Measurements from ENCODE around the gene PTPDC1.

Gene PTPDC1, protein sequence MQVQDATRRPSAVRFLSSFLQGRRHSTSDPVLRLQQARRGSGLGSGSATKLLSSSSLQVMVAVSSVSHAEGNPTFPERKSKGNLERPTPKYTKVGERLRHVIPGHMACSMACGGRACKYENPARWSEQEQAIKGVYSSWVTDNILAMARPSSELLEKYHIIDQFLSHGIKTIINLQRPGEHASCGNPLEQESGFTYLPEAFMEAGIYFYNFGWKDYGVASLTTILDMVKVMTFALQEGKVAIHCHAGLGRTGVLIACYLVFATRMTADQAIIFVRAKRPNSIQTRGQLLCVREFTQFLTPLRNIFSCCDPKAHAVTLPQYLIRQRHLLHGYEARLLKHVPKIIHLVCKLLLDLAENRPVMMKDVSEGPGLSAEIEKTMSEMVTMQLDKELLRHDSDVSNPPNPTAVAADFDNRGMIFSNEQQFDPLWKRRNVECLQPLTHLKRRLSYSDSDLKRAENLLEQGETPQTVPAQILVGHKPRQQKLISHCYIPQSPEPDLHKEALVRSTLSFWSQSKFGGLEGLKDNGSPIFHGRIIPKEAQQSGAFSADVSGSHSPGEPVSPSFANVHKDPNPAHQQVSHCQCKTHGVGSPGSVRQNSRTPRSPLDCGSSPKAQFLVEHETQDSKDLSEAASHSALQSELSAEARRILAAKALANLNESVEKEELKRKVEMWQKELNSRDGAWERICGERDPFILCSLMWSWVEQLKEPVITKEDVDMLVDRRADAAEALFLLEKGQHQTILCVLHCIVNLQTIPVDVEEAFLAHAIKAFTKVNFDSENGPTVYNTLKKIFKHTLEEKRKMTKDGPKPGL

GRCh38 chr9:94084314-94084713 lies at the start of gene PTPDC1:
Gene PTPDC1, plus strand, starts transcription at chr9:94084464. Its CDS starts 67 bp downstream, at chr9:94084531.
- peak; percentile 41 for DNase-seq (ENCODE audit: low spot score)

DNA sequence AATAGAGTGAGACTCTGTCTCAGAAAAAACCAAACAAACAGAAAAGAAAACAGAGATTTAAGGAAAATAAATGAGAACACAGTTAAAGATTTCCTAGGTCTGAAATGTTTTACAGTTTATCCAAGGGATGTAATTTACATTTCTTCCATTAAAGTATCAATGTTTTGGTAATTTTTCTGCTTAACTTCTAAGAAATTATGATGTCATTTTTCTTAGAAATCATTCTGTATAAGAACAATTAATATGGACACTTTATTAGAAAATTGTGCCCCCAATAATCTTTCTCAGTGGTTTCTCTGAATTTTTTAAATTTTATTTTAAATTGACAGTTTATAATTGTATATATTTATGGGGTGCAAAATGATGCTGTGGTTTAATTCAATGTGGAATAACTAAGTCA lies 49.8 kb upstream of the PTPDC1 start:
- no peak for DNase-seq (ENCODE audit: low spot score)

DNA sequence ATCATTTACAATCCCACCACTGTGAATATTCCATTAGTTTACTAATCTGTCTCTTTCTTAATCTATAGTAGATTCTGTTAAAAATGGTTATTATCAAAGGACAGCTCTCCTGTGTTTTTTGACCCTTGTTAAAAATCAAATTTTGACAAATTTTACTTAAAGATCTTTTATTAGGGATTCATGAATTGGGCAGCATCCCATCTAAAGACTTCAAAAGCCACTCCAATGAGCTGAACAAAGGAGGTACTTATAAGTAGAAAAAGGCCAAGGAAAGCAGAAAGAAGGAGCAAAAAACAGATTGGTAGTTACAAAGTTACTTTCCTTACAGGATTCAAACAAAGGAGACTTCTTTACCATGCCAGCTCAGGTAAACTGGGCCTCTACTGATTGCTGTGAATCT lies 44.5 kb upstream of the PTPDC1 start:
- DNase-seq (ENCODE audit: low spot score): no peak

GRCh38 chr9:94042516-94043360 lies 41.5 kb upstream of the PTPDC1 start:
- no peak for DNase-seq (ENCODE audit: low spot score)

DNA sequence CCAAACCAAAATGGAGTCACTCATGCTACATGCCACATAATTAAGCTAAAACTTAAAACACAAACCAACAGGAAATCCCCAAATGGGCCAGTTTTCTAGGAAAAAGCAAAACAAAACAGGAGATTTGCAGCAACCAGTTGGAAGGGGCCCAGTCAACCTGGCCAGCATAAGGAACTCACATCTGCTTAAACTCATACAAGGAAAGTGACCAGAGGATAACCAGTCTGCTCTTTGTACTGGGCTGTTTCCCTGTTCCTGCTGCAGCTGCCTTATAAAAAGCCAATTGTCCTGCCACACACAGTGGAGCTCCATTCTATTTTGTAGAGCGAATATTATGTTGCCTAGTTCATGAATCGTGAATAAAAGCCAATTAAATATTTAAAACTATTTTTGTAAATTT lies 29.5 kb upstream of the PTPDC1 start:
- DNase-seq (ENCODE audit: low spot score): no peak

- no peak for DNase-seq (ENCODE audit: low spot score)
These were observed 27.8 kb upstream of the PTPDC1 start for GRCh38 chr9:94056442-94056974.

DNA sequence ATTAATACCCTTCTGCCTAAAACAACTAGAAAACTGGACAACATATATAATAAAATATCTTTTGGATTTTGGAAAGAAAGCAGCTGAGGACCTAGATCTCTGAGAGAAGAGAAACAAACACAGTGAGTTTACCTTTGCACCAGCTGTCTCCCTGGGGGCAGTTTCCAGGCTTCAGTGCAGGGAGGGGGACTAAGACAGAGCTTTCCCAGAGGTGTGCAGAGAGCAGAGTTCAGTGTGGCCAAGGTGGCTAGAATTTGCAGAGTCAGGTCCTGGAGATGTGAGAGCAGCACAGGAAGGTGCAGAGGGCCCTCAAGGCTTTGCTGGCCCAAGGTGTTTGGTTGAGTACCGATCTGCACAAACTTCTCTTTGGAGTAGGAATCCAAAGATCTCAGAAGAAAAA lies 26.3 kb upstream of the PTPDC1 start:
- no peak for DNase-seq (ENCODE audit: low spot score)

- DNase-seq (ENCODE audit: low spot score): no peak
These were observed 22.4 kb upstream of the PTPDC1 start for GRCh38 chr9:94061864-94062263.

GRCh38 chr9:94065535-94065961 lies 18.7 kb upstream of the PTPDC1 start:
- DNase-seq (ENCODE audit: low spot score): peak; percentile 83

GRCh38 chr9:94068257-94068656 lies 16.0 kb upstream of the PTPDC1 start:
- DNase-seq (ENCODE audit: low spot score): no peak

GRCh38 chr9:94076557-94076956 lies 7.7 kb upstream of the PTPDC1 start:
- no peak for DNase-seq (ENCODE audit: low spot score)

DNA sequence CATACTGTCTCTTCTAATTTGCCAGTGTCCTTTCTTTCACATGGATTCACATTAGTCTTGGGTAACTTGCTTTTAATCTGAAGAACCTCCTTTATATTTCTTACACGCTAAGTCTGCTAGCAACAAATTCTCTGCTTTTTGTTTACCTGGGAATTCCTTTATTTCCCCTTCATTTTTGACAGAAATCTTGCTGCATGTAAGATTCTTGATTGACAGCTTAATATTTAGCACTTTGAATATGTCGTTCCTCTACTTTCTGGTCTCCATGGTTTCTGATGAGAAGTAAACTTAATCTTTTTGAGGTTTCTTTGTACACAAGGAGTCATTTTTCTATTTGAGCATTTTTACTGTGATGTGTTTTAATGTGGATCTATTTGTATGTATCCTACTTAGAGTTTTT lies 6.2 kb upstream of the PTPDC1 start:
- no peak for DNase-seq (ENCODE audit: low spot score)

- no peak for DNase-seq (ENCODE audit: low spot score)
These were observed 5.0 kb upstream of the PTPDC1 start for GRCh38 chr9:94079236-94079635.

- DNase-seq (ENCODE audit: low spot score): no peak
These were observed 4.0 kb upstream of the PTPDC1 start for GRCh38 chr9:94080249-94080648.

- DNase-seq (ENCODE audit: low spot score): no peak
These were observed 2.8 kb upstream of the PTPDC1 start for GRCh38 chr9:94081435-94081834.

GRCh38 chr9:94081864-94082463 lies 2.3 kb upstream of the PTPDC1 start:
- no peak for DNase-seq (ENCODE audit: low spot score)

- no peak for DNase-seq (ENCODE audit: low spot score)
These were observed 1.7 kb upstream of the PTPDC1 start for GRCh38 chr9:94082553-94082952.

- no peak for DNase-seq (ENCODE audit: low spot score)
These were observed 1.3 kb upstream of the PTPDC1 start for GRCh38 chr9:94082956-94083355.

DNA sequence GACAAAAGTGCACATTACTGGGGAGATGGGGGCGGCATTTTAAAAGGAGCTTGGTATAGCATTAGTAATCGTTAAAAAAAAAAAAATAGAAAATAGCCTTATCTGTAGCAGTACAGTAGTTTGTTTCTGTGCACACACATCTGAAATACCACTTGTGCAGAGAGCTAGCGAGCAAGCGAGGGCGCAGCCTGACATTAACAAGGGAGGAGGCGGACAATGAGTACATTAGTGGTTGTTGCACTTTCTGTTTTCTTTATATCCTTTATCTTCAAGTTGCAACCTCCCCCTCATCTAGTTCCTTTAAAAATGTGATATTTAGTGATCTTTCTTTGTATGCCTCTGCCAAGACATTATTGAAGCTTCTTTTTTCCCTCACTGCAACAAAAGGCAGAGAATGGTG lies 880 bp upstream of the PTPDC1 start:
- DNase-seq (ENCODE audit: low spot score): no peak

DNA sequence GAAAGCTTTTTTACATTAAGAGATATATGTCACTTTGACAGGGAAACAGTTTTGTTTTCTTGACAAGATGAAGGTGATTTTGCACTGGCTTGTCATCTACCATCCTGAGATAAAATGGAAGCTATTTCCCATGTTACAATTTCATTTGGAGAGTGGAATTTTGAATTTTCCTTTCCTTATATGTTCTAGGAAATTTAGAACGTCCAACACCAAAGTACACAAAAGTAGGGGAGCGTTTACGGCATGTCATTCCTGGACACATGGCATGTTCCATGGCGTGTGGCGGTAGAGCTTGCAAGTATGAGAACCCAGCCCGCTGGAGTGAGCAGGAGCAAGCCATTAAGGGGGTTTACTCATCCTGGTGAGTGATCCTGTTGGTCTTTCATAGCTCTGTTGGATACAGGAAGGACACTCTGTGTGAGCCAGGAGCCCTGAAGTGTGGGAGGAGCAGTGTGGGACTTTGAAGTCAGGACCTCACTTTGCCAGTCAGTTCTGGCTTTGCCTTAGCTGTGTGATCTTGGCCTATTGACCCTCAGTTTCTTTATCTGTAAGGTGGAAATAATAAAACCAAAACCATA lies 887 bp downstream of the PTPDC1 start:
- no peak for DNase-seq (ENCODE audit: low spot score)
